ENCODE results near the gene MAPKAPK5. TPM values are rescaled to one million over a fixed set of nuclear protein-coding genes. Genes with fewer than 3 reads are reported as not detected.

Gene MAPKAPK5
- total and polyA plus RNA-seq, 9 of the 15 experiments (the other 6 are each of a cell fraction or from before 2014, with no cell fraction given), result 11.6 to 72.1 (median 60.4) TPM

GRCh38 chr12:111841750-111842555, at the start of gene MAPKAPK5 (continued):
- TF ChIP-seq, protein P1, sequence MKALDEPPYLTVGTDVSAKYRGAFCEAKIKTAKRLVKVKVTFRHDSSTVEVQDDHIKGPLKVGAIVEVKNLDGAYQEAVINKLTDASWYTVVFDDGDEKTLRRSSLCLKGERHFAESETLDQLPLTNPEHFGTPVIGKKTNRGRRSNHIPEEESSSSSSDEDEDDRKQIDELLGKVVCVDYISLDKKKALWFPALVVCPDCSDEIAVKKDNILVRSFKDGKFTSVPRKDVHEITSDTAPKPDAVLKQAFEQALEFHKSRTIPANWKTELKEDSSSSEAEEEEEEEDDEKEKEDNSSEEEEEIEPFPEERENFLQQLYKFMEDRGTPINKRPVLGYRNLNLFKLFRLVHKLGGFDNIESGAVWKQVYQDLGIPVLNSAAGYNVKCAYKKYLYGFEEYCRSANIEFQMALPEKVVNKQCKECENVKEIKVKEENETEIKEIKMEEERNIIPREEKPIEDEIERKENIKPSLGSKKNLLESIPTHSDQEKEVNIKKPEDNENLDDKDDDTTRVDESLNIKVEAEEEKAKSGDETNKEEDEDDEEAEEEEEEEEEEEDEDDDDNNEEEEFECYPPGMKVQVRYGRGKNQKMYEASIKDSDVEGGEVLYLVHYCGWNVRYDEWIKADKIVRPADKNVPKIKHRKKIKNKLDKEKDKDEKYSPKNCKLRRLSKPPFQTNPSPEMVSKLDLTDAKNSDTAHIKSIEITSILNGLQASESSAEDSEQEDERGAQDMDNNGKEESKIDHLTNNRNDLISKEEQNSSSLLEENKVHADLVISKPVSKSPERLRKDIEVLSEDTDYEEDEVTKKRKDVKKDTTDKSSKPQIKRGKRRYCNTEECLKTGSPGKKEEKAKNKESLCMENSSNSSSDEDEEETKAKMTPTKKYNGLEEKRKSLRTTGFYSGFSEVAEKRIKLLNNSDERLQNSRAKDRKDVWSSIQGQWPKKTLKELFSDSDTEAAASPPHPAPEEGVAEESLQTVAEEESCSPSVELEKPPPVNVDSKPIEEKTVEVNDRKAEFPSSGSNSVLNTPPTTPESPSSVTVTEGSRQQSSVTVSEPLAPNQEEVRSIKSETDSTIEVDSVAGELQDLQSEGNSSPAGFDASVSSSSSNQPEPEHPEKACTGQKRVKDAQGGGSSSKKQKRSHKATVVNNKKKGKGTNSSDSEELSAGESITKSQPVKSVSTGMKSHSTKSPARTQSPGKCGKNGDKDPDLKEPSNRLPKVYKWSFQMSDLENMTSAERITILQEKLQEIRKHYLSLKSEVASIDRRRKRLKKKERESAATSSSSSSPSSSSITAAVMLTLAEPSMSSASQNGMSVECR (CRISPR knock-in tag; IDR thresholded peaks at IDR 0.05), result peak; percentile 92
- TF ChIP-seq SRSF9 (IDR thresholded peaks at IDR 0.05; ENCODE audit: borderline replicate concordance, low read depth, low read length) (no peak), ZNF561 (CRISPR knock-in tag; conservative IDR thresholded peaks at IDR 0.05) (no peak), HEY1 (CRISPR knock-in tag; IDR thresholded peaks at IDR 0.05; ENCODE audit: borderline replicate concordance) (no peak; the same call in 1 of the 2 replicates), U2AF2 (optimal IDR thresholded peaks at IDR 0.05; ENCODE audit: low read depth, low read length) (no peak), E2F3 (CRISPR knock-in tag; IDR thresholded peaks at IDR 0.05) (peak; percentile 64; the same call in 1 of the 2 replicates), ZNF766 (CRISPR knock-in tag; conservative IDR thresholded peaks at IDR 0.05) (peak; percentile 62; the same call in 1 of the 2 replicates), CBX8 (IDR thresholded peaks at IDR 0.05; ENCODE audit: borderline replicate concordance, extremely low read depth, low read depth, low read length, poor library complexity, severe bottlenecking) (no peak), MXI1 (IDR thresholded peaks at IDR 0.05; ENCODE audit: low read depth, low read length) (peak; percentile 66), MTA3 (IDR thresholded peaks at IDR 0.05; ENCODE audit: borderline replicate concordance) (peak; percentile 81; the same call in 1 of the 2 replicates), SIX5 (IDR thresholded peaks at IDR 0.05; ENCODE audit: borderline replicate concordance in 1 of 2, insufficient read depth in 1 of 2, low read depth in 1 of 2, low read length in 2 of 2) (peak; percentile 53 to 71; a peak in 3 of 4 replicates), RBM34 (IDR thresholded peaks at IDR 0.05; ENCODE audit: borderline replicate concordance, insufficient read depth, low read length) (no peak), SOX6 (IDR thresholded peaks at IDR 0.05) (0 out of 2 replicates have a peak, but pooled peaks have one; percentile 44), EZH2 (IDR thresholded peaks at IDR 0.05; ENCODE audit: borderline replicate concordance, low read depth, low read length) (no peak), ZNF41 (CRISPR knock-in tag; conservative IDR thresholded peaks at IDR 0.05) (no peak)
- TF ChIP-seq, protein P2, sequence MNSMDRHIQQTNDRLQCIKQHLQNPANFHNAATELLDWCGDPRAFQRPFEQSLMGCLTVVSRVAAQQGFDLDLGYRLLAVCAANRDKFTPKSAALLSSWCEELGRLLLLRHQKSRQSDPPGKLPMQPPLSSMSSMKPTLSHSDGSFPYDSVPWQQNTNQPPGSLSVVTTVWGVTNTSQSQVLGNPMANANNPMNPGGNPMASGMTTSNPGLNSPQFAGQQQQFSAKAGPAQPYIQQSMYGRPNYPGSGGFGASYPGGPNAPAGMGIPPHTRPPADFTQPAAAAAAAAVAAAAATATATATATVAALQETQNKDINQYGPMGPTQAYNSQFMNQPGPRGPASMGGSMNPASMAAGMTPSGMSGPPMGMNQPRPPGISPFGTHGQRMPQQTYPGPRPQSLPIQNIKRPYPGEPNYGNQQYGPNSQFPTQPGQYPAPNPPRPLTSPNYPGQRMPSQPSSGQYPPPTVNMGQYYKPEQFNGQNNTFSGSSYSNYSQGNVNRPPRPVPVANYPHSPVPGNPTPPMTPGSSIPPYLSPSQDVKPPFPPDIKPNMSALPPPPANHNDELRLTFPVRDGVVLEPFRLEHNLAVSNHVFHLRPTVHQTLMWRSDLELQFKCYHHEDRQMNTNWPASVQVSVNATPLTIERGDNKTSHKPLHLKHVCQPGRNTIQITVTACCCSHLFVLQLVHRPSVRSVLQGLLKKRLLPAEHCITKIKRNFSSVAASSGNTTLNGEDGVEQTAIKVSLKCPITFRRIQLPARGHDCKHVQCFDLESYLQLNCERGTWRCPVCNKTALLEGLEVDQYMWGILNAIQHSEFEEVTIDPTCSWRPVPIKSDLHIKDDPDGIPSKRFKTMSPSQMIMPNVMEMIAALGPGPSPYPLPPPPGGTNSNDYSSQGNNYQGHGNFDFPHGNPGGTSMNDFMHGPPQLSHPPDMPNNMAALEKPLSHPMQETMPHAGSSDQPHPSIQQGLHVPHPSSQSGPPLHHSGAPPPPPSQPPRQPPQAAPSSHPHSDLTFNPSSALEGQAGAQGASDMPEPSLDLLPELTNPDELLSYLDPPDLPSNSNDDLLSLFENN (IDR thresholded peaks at IDR 0.05; ENCODE audit: low read depth in 2 of 2, low read length in 2 of 2), result no peak
